C4-2B (cell line): Measurements from ENCODE around the gene MMP27.

Experiments used
- H3K27ac ChIP-seq: fragments of 450-650 bp; 2 replicates; pipeline ENCODE4 v1.5.1; 2017
- ZFX ChIP-seq: fragments of 450-650 bp; IDR thresholded peaks from 2 replicates; pipeline ENCODE4 v1.6.1; 2017
- TF ChIP-seq, protein P1 (sequence below): fragments of 450-650 bp; conservative IDR thresholded peaks from 2 replicates; pipeline ENCODE4 v1.5.1; 2017; ENCODE audit warnings: mild to moderate bottlenecking

Gene MMP27

DNA sequence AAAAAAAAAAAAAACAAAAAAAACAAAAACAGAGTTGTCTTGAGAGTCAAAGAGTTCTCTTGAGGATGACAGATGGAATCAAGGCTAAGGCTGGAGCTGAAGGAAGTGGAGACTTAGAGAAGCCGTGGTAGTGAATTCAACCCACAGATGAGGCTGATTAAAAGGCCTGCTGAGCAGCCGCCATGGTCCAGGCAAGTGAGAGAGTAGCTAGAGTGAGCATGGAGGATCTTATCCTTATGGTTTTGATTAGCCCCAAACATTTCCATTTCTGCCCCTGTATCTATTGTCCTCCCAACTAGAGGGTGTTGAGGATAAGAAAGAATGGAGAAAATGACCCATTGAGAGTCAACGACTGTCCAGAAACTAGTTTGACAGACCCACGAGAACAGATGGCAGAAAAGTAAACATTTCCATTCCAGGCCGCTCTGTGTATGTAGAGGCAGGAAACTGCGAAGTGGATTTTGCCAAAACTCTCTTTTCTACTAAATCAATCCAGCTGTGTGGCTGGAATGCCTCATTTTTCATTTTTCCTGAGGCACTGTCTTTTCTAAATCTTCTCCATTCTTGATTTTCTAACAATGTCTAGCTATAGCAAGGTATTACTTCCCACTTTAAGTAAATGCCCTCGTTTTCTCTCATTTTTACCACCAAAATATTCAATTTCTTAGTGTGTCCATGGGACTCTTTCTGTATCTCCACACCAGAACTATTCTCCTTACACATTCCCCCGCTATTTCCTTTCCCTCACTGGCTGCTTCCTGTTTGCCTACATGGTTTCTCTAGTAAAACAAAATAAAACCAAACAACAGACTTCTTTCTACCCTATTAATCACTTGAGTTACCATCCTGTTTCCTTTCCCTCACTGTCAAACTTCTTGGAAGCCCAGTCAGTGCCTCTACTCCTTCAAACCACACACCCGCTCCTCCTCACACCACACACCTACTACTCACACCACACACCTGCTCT, 24.6 kb upstream of the MMP27 start:
- no peak for TF ChIP-seq ZFX
- TF ChIP-seq, protein P1, sequence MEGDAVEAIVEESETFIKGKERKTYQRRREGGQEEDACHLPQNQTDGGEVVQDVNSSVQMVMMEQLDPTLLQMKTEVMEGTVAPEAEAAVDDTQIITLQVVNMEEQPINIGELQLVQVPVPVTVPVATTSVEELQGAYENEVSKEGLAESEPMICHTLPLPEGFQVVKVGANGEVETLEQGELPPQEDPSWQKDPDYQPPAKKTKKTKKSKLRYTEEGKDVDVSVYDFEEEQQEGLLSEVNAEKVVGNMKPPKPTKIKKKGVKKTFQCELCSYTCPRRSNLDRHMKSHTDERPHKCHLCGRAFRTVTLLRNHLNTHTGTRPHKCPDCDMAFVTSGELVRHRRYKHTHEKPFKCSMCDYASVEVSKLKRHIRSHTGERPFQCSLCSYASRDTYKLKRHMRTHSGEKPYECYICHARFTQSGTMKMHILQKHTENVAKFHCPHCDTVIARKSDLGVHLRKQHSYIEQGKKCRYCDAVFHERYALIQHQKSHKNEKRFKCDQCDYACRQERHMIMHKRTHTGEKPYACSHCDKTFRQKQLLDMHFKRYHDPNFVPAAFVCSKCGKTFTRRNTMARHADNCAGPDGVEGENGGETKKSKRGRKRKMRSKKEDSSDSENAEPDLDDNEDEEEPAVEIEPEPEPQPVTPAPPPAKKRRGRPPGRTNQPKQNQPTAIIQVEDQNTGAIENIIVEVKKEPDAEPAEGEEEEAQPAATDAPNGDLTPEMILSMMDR, result no peak
- H3K27ac ChIP-seq, result no peak overlapping the region

DNA sequence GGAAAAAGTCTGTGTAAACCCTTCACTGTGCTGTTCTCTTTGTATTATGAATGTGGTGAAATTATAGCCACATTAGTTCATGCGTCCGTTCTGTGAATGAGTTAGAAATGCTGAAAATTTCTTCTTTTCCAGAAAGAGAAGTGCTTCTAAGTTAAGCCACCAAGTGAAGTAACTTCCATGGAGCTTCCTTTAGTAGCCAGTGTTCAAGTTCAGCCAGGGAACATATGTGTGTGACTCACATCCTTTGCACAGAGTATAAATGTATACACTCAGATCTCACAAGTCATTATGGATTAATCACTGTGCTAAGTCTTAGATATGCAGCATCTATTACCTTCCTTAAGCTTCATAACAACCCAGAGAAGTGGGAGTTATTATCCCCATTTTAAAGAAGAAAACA, 22.3 kb upstream of the MMP27 start:
- TF ChIP-seq, protein P1, result no peak
- TF ChIP-seq ZFX, result no peak
- no peak overlapping the region for H3K27ac ChIP-seq

DNA sequence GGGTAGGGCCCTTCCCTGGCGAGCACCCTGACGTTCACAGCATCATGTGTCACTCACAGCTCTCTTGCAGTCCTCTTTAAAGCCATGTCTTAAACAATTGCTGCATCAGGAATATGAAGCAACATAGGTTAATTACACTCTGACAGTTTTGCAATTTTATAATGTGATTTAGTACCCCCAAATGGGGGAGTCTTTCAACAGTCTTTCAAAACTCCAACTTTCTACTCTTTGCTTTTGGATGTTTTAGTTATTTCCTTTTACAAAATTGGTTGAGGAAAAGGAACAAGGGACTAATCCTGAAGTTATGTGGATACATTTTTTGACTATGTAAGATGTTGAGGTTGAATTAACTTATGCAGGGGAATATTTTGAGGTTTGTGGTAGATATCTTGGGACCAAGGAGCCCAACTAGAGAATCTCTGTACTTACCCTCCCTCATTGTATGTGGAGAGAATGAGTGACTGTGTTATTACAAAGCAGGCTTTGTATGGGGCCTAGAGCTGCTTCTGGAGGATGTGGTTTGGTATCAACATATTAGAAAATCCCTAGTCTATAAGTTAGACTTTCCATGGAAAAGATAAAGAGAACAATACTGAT, 19.4 kb upstream of the MMP27 start, which contains the start of gene MMP8:
TSS of gene MMP8 (minus strand) at position 51 of the 597 bp plus-strand sequence. CDS start 99 bp downstream, outside the sequence.
- H3K27ac ChIP-seq, result no peak within 1 kb of the TSS
- TF ChIP-seq ZFX, result no peak

DNA sequence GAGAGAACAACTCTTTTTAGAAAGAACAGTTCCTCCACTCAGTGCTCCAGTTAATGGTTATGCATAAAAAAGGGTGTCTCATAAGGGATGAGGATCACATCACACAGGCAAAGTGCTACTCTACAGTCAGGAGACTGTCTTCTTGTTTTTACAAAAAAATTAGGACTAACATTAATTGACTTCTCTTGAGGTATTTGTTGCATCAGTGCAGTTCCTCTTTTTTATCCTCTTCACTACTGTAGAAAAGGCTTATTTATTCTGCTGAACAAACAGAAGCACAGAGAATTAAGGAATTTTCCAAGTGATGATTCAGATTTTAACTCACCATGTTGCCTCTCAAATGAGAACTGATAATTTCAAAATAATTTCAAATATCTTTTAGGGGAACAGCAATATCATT, 17.3 kb upstream of the MMP27 start:
- no peak for TF ChIP-seq ZFX
- TF ChIP-seq, protein P1, result no peak
- no peak overlapping the region for H3K27ac ChIP-seq

DNA sequence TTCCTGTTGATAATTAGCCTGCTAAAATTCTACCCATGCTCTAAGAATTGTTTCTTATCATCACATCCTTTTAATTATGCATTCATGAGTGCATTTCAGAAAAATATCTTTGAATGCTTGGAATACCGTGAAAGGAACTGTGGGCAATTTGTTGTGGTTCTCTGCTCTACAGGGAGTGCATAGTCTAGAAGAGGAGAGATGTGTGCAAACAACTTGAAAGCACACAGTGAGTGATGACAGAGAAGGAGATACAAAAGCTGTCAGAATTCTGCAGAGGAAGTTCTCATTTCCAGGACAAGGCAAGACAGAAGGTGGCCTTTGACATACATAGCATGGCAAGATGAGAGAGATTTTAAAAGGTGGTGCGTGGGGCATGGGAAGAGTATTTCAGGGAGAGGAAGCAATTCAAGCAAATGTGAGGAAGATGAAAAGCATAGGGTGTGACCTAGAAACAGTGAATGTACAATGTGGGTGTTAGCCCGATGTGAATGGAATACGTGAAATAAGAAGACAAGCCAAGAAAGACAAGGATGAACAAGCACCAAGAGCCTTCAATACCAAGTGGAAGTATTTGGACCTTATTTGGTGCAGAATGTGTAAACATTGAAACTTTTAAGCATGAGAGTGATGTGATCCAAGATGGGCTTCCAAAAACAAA, 14.2 kb upstream of the MMP27 start:
- no peak overlapping the region for H3K27ac ChIP-seq
- no peak for TF ChIP-seq ZFX
- TF ChIP-seq, protein P1, result no peak

DNA sequence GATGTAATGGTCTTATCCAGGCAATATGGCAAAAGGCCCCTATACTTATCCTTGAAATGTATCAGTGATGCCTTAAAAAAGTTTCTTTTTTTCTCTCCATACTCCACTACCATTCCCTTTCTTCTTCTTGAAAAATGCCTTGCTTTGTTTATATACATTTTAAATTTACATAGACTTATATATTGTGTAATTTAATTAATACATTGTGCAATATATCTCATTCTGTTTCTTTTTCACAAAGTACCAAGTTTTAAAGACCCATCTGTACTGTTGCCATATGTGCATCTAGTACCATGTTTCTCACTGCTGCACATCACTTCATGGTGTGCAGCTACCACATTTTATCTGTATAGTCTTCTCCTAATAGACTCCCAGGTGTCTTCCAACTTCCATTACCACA, 11.7 kb upstream of the MMP27 start:
- no peak overlapping the region for H3K27ac ChIP-seq
- no peak for TF ChIP-seq ZFX
- TF ChIP-seq, protein P1, result no peak

DNA sequence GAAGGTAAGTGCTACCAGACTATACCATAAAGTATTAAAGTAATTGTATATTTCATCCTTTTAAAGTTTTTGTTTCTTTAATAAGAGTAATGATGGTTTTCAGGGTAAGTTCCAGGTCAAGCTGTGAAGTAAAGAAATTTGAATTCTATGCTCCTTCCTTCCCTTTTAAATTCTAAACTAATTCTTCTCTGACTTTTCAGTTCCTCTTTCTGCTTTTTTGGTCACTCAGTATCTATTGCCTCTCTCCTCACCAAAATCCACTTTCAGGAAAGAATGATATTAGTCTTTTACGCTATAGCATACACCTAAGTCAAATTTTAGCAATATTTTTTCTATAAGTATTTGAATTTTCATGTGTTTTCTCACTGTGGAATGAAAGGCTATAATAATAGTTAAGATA, 11.0 kb upstream of the MMP27 start:
- TF ChIP-seq, protein P1, result no peak
- no peak for TF ChIP-seq ZFX
- H3K27ac ChIP-seq, result no peak overlapping the region
